ENCODE data around the gene IFT43.

GRCh38 chr14:76040704-76041103 lies 55.1 kb downstream of the IFT43 start:
- no peak for TF ChIP-seq ZBTB33 (IDR thresholded peaks at IDR 0.05; ENCODE audit: extremely low read depth, insufficient replicate concordance, low read length)
- TF ChIP-seq EZH2phosphoT487 (IDR thresholded peaks at IDR 0.05; ENCODE audit: borderline replicate concordance), result no peak
- no peak for TF ChIP-seq CTCF (IDR thresholded peaks at IDR 0.05 in 2 of 3, conservative IDR thresholded peaks at IDR 0.05 in 1 of 3; ENCODE audit: borderline replicate concordance in 1 of 3, insufficient read depth in 1 of 3, low read depth in 2 of 3, low read length in 2 of 3)
- no peak for TF ChIP-seq JUND (IDR thresholded peaks at IDR 0.05)

Measured in HCT116 (cell line).